HL-60 (cell line): ENCODE data around the gene PCSK5.
A peak's percentile ranks its signal among the peaks of the same experiment; 100 is the strongest.

Experiments used
- DNase-seq, 2 experiments: peaks; one replicate each; pipeline ENCODE4 v3.0.0-alpha.2; 2010 to 2020; ENCODE audit warnings: low read depth in 1 of 2, low spot score in 1 of 2
- H3K27ac ChIP-seq: fragments of 250-450 bp; sonication (Bioruptor Pico); replicated peaks from 2 replicates; pipeline ENCODE4 v1.5.1; 2020; ENCODE audit warnings: mild to moderate bottlenecking, moderate library complexity
- H3K27me3 ChIP-seq: fragments of 250-450 bp; sonication (Bioruptor Pico); 2 replicates; pipeline ENCODE4 v1.5.1; 2021; ENCODE audit warnings: mild to moderate bottlenecking, moderate library complexity; ENCODE audit not compliant: insufficient read depth, poor library complexity, severe bottlenecking
- H3K4me3 ChIP-seq: replicated peaks from 2 replicates; pipeline ENCODE4 v1.5.1; 2011; ENCODE audit warnings: mild to moderate bottlenecking, control low read depth, low read length; ENCODE audit not compliant: insufficient read depth
- CTCF ChIP-seq: IDR thresholded peaks from one replicate; pipeline ENCODE4 v1.5.1; 2011; ENCODE audit warnings: low read length, control low read depth, inconsistent platforms; ENCODE audit not compliant: insufficient read depth
- GABPA ChIP-seq: IDR thresholded peaks from 2 replicates; pipeline ENCODE4 v1.6.1; 2012; ENCODE audit warnings: low read depth
- POLR2AphosphoS5 ChIP-seq: IDR thresholded peaks from 2 replicates; pipeline ENCODE4 v1.6.1; 2012; ENCODE audit warnings: low read depth
- REST ChIP-seq: IDR thresholded peaks from 2 replicates; pipeline ENCODE4 v1.6.1; 2012; ENCODE audit warnings: low read depth; ENCODE audit not compliant: insufficient replicate concordance
- SPI1 ChIP-seq: IDR thresholded peaks from 2 replicates; pipeline ENCODE4 v1.6.1; 2012; ENCODE audit warnings: low read depth, mild to moderate bottlenecking, borderline replicate concordance

Gene PCSK5

DNA sequence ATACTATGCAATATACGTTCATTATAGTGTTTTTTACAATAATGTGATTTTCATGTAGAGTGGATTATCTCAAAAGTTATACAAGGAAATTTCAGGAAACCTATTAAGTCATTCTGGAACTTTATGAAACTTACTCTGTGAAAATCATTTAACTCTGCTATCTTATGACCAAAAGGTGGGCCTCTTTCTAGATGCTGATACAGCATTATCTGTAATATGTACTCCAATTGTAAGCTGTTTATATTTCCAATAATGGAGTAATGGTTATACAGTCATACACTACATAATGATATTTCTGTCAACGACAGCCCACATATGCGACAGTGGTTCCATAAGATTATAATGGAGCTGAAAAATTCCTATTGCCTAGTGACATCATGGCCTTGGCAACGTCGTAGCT, 18.8 kb upstream of the PCSK5 start:
- no peak overlapping the region for H3K4me3 ChIP-seq
- H3K27ac ChIP-seq, result no peak overlapping the region
- TF ChIP-seq SPI1 (no peak), CTCF (no peak), GABPA (no peak), REST (no peak), POLR2AphosphoS5 (no peak)
- no peaks in the 10 kb centered on the region for H3K27me3 ChIP-seq
- DNase-seq, result no peak

DNA sequence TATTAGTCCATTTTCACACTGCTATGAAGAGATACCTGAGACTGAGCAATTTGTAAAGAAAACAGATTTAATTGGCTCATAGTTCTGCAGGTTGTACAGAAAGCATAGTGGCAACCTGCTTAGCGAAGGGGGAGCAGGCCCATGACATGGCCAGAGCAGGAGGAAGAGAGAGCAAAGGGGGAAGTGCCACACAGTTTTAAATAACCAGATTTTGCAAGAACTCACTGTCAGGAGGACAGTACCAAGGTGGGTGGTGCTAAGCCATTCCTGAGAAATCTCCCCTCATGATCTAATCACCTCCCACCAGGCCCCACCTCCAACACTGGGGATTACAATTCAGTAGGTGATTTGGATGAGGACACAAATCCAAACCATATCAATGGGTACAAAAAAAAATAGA, 16.8 kb upstream of the PCSK5 start:
- TF ChIP-seq REST (no peak), CTCF (no peak), GABPA (no peak), POLR2AphosphoS5 (no peak), SPI1 (peak; percentile 88)
- Histone ChIP-seq H3K4me3 (no peak overlapping the region), H3K27ac (no peak overlapping the region), H3K27me3 (no peaks in the 10 kb centered on the region)
- DNase-seq, result peak in 1 of 2 experiments; percentile 41

DNA sequence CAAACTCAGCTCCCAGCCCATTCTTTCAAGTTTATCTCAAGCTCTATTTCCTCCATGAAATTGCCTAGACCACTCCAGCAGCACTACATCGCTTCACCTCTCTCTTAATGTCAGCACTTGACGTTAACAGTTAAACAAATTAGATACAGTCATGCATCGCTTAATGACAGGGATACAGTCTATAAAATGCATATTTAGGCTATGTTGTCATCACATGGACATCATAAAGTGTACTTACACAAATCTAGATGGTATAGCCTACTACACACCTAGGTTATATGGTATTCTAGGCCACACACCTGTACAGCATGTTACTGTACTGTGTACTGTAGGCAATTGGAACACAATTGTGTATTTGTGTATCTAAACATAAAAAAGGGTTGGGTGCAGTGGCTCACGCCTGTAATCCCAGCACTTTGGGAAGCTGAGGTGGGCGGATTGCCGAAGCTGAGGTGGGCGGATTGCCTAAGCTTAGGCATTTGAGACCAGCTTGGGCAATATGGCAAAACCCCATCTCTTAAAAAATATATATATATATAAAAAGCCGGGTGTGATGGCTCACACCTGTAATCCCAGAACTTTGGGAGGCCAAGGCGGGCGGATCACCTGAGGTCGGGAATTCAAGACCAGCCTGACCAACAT, 13.4 kb upstream of the PCSK5 start:
- no peaks in the 10 kb centered on the region for H3K27me3 ChIP-seq
- H3K27ac ChIP-seq, result no peak overlapping the region
- TF ChIP-seq GABPA, result no peak
- no peak for TF ChIP-seq REST
- no peak for TF ChIP-seq POLR2AphosphoS5
- TF ChIP-seq CTCF, result no peak
- no peak for TF ChIP-seq SPI1
- H3K4me3 ChIP-seq, result no peak overlapping the region
- no peak for DNase-seq
